A549 treated with CORT108297 at 1 μM for 4 hours (cell line): Measurements from ENCODE around the gene NLRP9. TPM values are rescaled to one million over a fixed set of nuclear protein-coding genes. Genes with fewer than 3 reads are reported as not detected.

ENCODE experiments used
- total RNA-seq: library from RNA; stranded (reverse); fragments of 200-300 nt; extraction: Qiagen RNA extraction; gene quantifications from 5 replicates; pipeline ENCODE4 v1.2.3, GENCODE V29; 2022

NLRP9 gene
- not detected in 5 replicates for total RNA-seq

DNA sequence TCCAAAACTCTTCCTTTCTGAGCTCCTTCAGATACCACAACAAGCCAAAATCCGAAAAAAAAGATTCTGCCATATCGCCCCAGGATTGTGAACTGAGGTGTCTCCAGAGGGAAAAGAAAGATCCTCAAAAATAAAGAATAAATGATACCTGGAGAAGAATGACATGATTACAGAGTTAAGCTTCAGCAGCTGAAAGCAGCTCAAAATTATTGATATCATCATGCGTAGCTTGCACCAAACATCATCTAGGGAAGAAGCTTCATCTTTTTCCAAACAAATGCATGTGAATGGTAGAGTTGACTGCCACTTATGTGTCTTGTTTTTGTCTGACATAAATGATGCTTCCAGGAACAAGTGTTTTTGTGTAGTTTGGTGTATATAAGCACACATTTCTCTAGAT, at the start of gene NLRP9:
TSS of gene NLRP9 (minus strand) at position 101 of the 400 bp plus-strand sequence. CDS start at position 73, 28 bp downstream.

GRCh38 chr19:55768818-55769217, 30.6 kb upstream of the NLRP9 start, which contains the start of gene RFPL4AL1:
Gene RFPL4AL1 (plus strand): TSS chr19:55769118. CDS start chr19:55771805, 2,687 bp downstream.

DNA sequence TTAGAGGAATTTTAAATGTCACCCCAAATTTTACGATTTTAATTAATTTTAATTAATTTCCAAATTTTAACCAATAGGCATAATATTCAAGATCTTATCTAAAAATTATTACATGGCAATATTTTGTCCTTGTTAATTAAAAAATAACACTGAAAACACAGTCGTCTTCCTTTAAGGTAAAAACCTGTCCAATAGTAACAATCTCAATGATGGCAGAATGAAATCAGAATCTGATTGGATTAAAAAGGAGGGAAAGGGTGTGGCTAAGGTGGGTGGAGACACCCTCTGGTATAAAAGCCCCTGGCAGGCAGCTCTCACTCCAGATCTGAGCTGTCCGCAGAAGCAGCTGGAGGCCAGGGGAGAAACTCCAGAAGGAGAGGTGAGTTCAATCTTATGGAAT, 20.6 kb upstream of the NLRP9 start, which contains the start of gene RFPL4A:
TSS of gene RFPL4A (plus strand) at position 301 of the 400 bp plus-strand sequence. CDS start 2,704 bp downstream, outside the sequence.

DNA sequence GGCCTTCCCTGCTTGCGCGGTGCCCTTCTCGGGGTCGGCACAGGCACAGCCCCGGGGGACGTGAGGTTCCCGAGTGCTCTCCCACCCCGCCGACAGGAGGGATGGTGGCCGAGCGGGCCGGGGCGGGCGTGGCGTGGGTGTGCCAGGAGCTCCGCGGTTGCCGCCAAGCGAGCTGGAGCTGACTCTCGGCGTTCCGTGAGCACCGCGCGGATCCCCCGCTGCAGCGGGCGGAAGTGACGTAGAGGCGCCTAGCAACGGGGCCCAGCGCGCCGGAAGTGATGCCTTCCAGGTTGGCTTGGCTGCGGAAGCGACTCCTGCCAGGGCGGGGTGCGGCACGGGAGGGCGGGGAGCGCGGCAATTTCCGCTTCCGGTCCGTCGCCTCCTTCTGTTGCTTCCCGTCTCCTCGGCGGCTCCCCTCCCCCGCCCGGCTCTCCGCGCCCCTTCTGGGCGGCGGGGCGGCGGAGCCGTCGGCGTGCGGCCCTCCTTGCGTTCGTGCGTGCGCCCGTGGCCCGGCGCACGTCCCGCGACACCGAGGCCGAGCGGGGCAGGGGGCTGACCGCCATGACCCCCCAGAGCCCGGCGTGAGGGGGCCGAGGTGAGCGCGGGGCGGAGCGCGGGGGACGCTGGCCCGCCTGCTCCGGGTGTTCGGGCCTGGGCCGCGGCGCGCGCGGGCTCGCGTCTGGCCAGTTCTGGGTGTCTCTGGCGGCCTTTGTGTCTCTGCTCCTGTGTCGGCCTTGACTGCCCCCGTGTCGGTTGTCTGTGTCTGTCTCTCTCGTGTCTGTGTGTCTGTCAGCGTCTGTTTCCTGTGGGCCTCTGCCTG, 63.2 kb downstream of the NLRP9 start, which contains the start of gene EPN1:
TSS of gene EPN1 (plus strand) at position 386 of the 820 bp plus-strand sequence. CDS start 3,402 bp downstream, outside the sequence.

Other genes starting within 250 kb of the NLRP9 start
- 0.45 to 1.3 TPM (median 0.81 TPM) in 5 replicates for gene SSC5D, start 250.0 kb downstream of the NLRP9 start, total RNA-seq
- gene SBK2, start 201.3 kb downstream of the NLRP9 start, total RNA-seq = 1.6 to 2.8 TPM (median 2.3 TPM) in 5 replicates
- gene SBK3, start 192.9 kb downstream of the NLRP9 start, total RNA-seq = 1.7 to 2.0 TPM (median 1.9 TPM) in 5 replicates
- 15.7 to 31.2 TPM (median 28.5 TPM) in 5 replicates for gene ZNF579, start 157.6 kb downstream of the NLRP9 start, total RNA-seq
- gene FIZ1, start 138.9 kb downstream of the NLRP9 start, total RNA-seq = 17.6 to 24.7 TPM (median 24.3 TPM) in 5 replicates
- 13.4 to 21.2 TPM (median 20.6 TPM) in 5 replicates for gene ZNF524, start 138.1 kb downstream of the NLRP9 start, total RNA-seq
- gene ZNF865, start 132.8 kb downstream of the NLRP9 start, total RNA-seq = 7.3 to 13.8 TPM (median 12.5 TPM) in 5 replicates
- gene ZNF784, start 113.8 kb downstream of the NLRP9 start, total RNA-seq = 5.6 to 6.2 TPM (median 5.8 TPM) in 5 replicates
- 29.4 to 56.4 TPM (median 50.5 TPM) in 5 replicates for gene ZNF580, start 97.4 kb downstream of the NLRP9 start, total RNA-seq
- 36.6 to 52.1 TPM (median 49.2 TPM) in 5 replicates for gene ZNF581, start 94.8 kb downstream of the NLRP9 start, total RNA-seq
- 14.1 to 20.4 TPM (median 19.1 TPM) in 5 replicates for gene CCDC106, start 90.2 kb downstream of the NLRP9 start, total RNA-seq
- 264 to 319 TPM (median 303 TPM) in 5 replicates for gene U2AF2, start 83.4 kb downstream of the NLRP9 start, total RNA-seq
- 135 to 220 TPM (median 215 TPM) in 5 replicates for gene EPN1, start 63.2 kb downstream of the NLRP9 start, total RNA-seq
- gene RFPL4A, start 20.7 kb upstream of the NLRP9 start, total RNA-seq = 0.31 to 0.54 TPM (median 0.45 TPM) in 5 replicates
- 0.28 TPM in 1 of 5 replicates, not detected in the others for gene RFPL4AL1, start 30.7 kb upstream of the NLRP9 start, total RNA-seq
- gene NLRP11, start 93.6 kb upstream of the NLRP9 start, total RNA-seq = 0.05 to 0.08 TPM (median 0.06 TPM) in 4 of 5 replicates, not detected in the other
- gene NLRP4, start 98.1 kb upstream of the NLRP9 start, total RNA-seq = not detected in 5 replicates
- gene NLRP13, start 193.9 kb upstream of the NLRP9 start, total RNA-seq = 0.02 TPM in 1 of 5 replicates, not detected in the others
- gene NLRP8, start 209.4 kb upstream of the NLRP9 start, total RNA-seq = not detected in 5 replicates
- gene NLRP5, start 248.4 kb upstream of the NLRP9 start, total RNA-seq = not detected in 5 replicates